HL-60 (cell line): ENCODE results near the gene TACC2.

ENCODE experiments used
- DNase-seq, 2 experiments: peaks; one replicate each; pipeline ENCODE4 v3.0.0-alpha.2; 2010 to 2020; ENCODE audit warnings: low read depth in 1 of 2, low spot score in 1 of 2
- H3K27ac ChIP-seq: fragments of 250-450 bp; sonication (Bioruptor Pico); replicated peaks from 2 replicates; pipeline ENCODE4 v1.5.1; 2020; ENCODE audit warnings: mild to moderate bottlenecking, moderate library complexity
- H3K27me3 ChIP-seq: fragments of 250-450 bp; sonication (Bioruptor Pico); 2 replicates; pipeline ENCODE4 v1.5.1; 2021; ENCODE audit warnings: mild to moderate bottlenecking, moderate library complexity; ENCODE audit not compliant: insufficient read depth, poor library complexity, severe bottlenecking
- H3K4me3 ChIP-seq: replicated peaks from 2 replicates; pipeline ENCODE4 v1.5.1; 2011; ENCODE audit warnings: mild to moderate bottlenecking, control low read depth, low read length; ENCODE audit not compliant: insufficient read depth
- GABPA ChIP-seq: IDR thresholded peaks from 2 replicates; pipeline ENCODE4 v1.6.1; 2012; ENCODE audit warnings: low read depth
- POLR2AphosphoS5 ChIP-seq: IDR thresholded peaks from 2 replicates; pipeline ENCODE4 v1.6.1; 2012; ENCODE audit warnings: low read depth
- SPI1 ChIP-seq: IDR thresholded peaks from 2 replicates; pipeline ENCODE4 v1.6.1; 2012; ENCODE audit warnings: low read depth, mild to moderate bottlenecking, borderline replicate concordance
- TF ChIP-seq, protein P1 (sequence below): IDR thresholded peaks from 2 replicates; pipeline ENCODE4 v1.6.1; 2012; ENCODE audit warnings: low read depth; ENCODE audit not compliant: insufficient replicate concordance
- TF ChIP-seq, protein P2 (sequence below): IDR thresholded peaks from one replicate; pipeline ENCODE4 v1.5.1; 2011; ENCODE audit warnings: low read length, control low read depth, inconsistent platforms; ENCODE audit not compliant: insufficient read depth

The TACC2 gene

DNA sequence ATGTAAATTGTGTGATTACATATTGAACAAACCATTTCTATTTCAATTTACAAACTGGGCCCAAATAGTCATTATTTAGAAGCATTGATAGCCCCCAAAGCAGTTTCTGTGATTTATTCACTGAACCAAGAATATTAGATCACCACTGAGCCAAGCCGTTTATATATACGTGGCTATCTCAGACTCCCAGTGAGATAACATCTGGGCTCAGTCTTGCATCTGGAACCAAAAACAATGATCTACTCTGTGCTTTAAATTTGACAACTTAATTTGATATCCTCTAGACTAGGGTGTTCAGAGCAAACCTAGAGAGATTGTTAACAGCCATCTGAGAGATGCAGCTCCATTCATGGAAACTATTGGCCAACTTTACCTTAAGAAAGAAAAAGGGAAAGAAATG is 240.7 kb downstream of the TACC2 start:
- Histone ChIP-seq H3K4me3 (no peak overlapping the region), H3K27ac (no peak overlapping the region), H3K27me3 (no peaks in the 10 kb centered on the region)
- DNase-seq: no peak
- TF ChIP-seq POLR2AphosphoS5 (no peak), SPI1 (no peak), GABPA (no peak)
- TF ChIP-seq, protein P1, sequence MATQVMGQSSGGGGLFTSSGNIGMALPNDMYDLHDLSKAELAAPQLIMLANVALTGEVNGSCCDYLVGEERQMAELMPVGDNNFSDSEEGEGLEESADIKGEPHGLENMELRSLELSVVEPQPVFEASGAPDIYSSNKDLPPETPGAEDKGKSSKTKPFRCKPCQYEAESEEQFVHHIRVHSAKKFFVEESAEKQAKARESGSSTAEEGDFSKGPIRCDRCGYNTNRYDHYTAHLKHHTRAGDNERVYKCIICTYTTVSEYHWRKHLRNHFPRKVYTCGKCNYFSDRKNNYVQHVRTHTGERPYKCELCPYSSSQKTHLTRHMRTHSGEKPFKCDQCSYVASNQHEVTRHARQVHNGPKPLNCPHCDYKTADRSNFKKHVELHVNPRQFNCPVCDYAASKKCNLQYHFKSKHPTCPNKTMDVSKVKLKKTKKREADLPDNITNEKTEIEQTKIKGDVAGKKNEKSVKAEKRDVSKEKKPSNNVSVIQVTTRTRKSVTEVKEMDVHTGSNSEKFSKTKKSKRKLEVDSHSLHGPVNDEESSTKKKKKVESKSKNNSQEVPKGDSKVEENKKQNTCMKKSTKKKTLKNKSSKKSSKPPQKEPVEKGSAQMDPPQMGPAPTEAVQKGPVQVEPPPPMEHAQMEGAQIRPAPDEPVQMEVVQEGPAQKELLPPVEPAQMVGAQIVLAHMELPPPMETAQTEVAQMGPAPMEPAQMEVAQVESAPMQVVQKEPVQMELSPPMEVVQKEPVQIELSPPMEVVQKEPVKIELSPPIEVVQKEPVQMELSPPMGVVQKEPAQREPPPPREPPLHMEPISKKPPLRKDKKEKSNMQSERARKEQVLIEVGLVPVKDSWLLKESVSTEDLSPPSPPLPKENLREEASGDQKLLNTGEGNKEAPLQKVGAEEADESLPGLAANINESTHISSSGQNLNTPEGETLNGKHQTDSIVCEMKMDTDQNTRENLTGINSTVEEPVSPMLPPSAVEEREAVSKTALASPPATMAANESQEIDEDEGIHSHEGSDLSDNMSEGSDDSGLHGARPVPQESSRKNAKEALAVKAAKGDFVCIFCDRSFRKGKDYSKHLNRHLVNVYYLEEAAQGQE: no peak
- TF ChIP-seq, protein P2, sequence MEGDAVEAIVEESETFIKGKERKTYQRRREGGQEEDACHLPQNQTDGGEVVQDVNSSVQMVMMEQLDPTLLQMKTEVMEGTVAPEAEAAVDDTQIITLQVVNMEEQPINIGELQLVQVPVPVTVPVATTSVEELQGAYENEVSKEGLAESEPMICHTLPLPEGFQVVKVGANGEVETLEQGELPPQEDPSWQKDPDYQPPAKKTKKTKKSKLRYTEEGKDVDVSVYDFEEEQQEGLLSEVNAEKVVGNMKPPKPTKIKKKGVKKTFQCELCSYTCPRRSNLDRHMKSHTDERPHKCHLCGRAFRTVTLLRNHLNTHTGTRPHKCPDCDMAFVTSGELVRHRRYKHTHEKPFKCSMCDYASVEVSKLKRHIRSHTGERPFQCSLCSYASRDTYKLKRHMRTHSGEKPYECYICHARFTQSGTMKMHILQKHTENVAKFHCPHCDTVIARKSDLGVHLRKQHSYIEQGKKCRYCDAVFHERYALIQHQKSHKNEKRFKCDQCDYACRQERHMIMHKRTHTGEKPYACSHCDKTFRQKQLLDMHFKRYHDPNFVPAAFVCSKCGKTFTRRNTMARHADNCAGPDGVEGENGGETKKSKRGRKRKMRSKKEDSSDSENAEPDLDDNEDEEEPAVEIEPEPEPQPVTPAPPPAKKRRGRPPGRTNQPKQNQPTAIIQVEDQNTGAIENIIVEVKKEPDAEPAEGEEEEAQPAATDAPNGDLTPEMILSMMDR: no peak

DNA sequence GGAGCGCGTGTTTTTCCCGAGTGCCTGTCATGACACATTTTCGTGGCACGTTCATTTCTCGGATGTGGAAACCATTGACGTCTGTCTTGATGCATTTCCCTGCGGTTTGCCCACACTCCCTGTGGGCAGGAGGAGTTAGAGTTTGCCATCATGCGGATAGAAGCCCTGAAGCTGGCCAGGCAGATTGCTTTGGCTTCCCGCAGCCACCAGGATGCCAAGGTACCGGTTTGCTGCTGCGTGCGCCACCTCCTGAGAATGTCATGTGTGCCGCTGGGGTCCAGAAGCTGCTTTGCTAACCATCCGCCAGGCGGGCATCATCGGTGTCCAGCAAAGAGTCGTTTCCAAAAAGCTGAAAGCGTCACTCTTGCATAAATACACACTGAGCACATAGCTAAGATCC is 241.3 kb downstream of the TACC2 start:
- no peak for DNase-seq
- no peaks in the 10 kb centered on the region for H3K27me3 ChIP-seq
- TF ChIP-seq, protein P1: no peak
- TF ChIP-seq GABPA: no peak
- TF ChIP-seq SPI1: no peak
- TF ChIP-seq POLR2AphosphoS5: no peak
- TF ChIP-seq, protein P2: no peak
- no peak overlapping the region for H3K4me3 ChIP-seq
- no peak overlapping the region for H3K27ac ChIP-seq

DNA sequence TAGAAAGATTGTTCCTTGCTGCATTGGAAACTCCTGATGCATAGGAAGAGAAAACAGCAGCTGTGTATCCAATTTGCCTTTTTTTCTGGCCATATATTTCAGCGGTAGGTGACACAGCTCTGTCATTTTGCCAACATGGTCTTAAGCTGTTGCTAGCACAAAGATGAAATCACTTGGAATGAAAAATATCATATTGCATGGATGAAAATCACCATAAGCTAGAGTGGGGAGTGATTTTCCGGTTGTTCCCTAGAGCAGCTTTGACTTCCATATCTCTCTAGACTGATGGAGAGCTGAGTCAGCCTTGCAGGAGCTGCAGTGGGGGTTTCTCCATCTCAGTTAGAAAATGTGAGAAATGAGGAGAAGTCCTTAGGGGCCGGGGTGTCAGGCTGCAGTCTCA is 243.8 kb downstream of the TACC2 start:
- no peak for TF ChIP-seq GABPA
- no peak for TF ChIP-seq POLR2AphosphoS5
- TF ChIP-seq, protein P1: no peak
- TF ChIP-seq, protein P2: no peak
- TF ChIP-seq SPI1: no peak

More for the DNA sequence above, 243.8 kb downstream of the TACC2 start:
- peaks cover 2% of the 10 kb centered on the region for H3K27me3 ChIP-seq
- no peak for DNase-seq
- H3K27ac ChIP-seq: no peak overlapping the region
- H3K4me3 ChIP-seq: no peak overlapping the region
